Measurements from ENCODE around the gene GLP2R. TPM values are rescaled to one million over a fixed set of nuclear protein-coding genes. Genes with fewer than 3 reads are reported as not detected.

Gene GLP2R
- total RNA-seq, 1 donor from 2014 or later = not detected

GRCh38 chr17:9788601-9789000 is 37.1 kb upstream of the GLP2R start:
- Histone ChIP-seq H3K36me3 (no peaks in the 10 kb centered on the region), H3K9me3 (no peaks in the 10 kb centered on the region), H3K4me3 (no peak overlapping the region), H3K4me1 (no peaks in the 10 kb centered on the region), H3K27ac (no peak overlapping the region), H3K27me3 (no peaks in the 10 kb centered on the region)
- no peak for TF ChIP-seq CTCF (IDR thresholded peaks at IDR 0.05)
- no peak for DNase-seq (ENCODE audit: low spot score in 2 of 2)
- intact Hi-C loops (cut with DNase I) = no loop called here

GRCh38 chr17:9790316-9790715 is 35.4 kb upstream of the GLP2R start:
- Histone ChIP-seq H3K27ac (no peak overlapping the region), H3K9me3 (no peaks in the 10 kb centered on the region), H3K36me3 (no peaks in the 10 kb centered on the region), H3K4me3 (no peak overlapping the region), H3K27me3 (no peaks in the 10 kb centered on the region), H3K4me1 (no peaks in the 10 kb centered on the region)
- no peak for DNase-seq (ENCODE audit: low spot score in 2 of 2)
- intact Hi-C loops (cut with DNase I) = no loop called here
- TF ChIP-seq CTCF (IDR thresholded peaks at IDR 0.05) = no peak

- no peaks in the 10 kb centered on the region for H3K36me3 ChIP-seq
- DNase-seq (ENCODE audit: low spot score in 2 of 2) = no peak
- no peak for TF ChIP-seq CTCF (IDR thresholded peaks at IDR 0.05)
- H3K9me3 ChIP-seq = no peaks in the 10 kb centered on the region
- no peak within 1 kb of the TSS for H3K4me3 ChIP-seq
- H3K4me1 ChIP-seq = no peaks in the 10 kb centered on the region
- no peaks in the 10 kb centered on the region for H3K27me3 ChIP-seq
- no peak within 1 kb of the TSS for H3K27ac ChIP-seq
- intact Hi-C loops (cut with DNase I) = no loop called here
Observed at GRCh38 chr17:9790889-9791876, 34.5 kb upstream of the GLP2R start, which contains the start of gene DHRS7C. Gene DHRS7C, minus strand, starts transcription at chr17:9791592. Its CDS starts 308 bp downstream, at chr17:9791284.

- no peak for TF ChIP-seq CTCF (IDR thresholded peaks at IDR 0.05)
- no peak overlapping the region for H3K4me3 ChIP-seq
- no peaks in the 10 kb centered on the region for H3K27me3 ChIP-seq
- H3K36me3 ChIP-seq = no peaks in the 10 kb centered on the region
- no peaks in the 10 kb centered on the region for H3K4me1 ChIP-seq
- DNase-seq (ENCODE audit: low spot score in 2 of 2) = no peak
- H3K27ac ChIP-seq = no peak overlapping the region
- H3K9me3 ChIP-seq = no peaks in the 10 kb centered on the region
- intact Hi-C loops (cut with DNase I) = no loop called here
Observed at GRCh38 chr17:9792181-9792840, 33.4 kb upstream of the GLP2R start.

GRCh38 chr17:9798008-9798407 is 27.7 kb upstream of the GLP2R start:
- DNase-seq (ENCODE audit: low spot score in 2 of 2) = no peak
- intact Hi-C loops (cut with DNase I) = no loop called here
- H3K9me3 ChIP-seq = no peaks in the 10 kb centered on the region
- no peaks in the 10 kb centered on the region for H3K36me3 ChIP-seq
- no peak overlapping the region for H3K27ac ChIP-seq
- no peaks in the 10 kb centered on the region for H3K4me1 ChIP-seq
- no peaks in the 10 kb centered on the region for H3K27me3 ChIP-seq
- no peak for TF ChIP-seq CTCF (IDR thresholded peaks at IDR 0.05)
- H3K4me3 ChIP-seq = no peak overlapping the region
